ENCODE data around the gene ULK2. TPM values are rescaled to one million over a fixed set of nuclear protein-coding genes. Genes with fewer than 3 reads are reported as not detected.

Gene ULK2
- total and polyA plus RNA-seq, 2 of the 13 experiments (the other 11 are each of a cell fraction or from before 2014, with no cell fraction given), result 0.01 TPM; not detected in 1

- no peak overlapping the region for H3K4me3 ChIP-seq (replicated peaks in 1 of 3; ENCODE audit: insufficient read depth in 1 of 3, low read depth in 2 of 3, low read length in 3 of 3)
- ATAC-seq (no peak), DNase-seq (ENCODE audit: low spot score) (no peak), FAIRE-seq (no peak)
- peaks cover 38% of the 10 kb centered on the region for H3K4me1 ChIP-seq (ENCODE audit: insufficient read depth, low read length)
- no peaks in the 10 kb centered on the region for H3K9me3 ChIP-seq (ENCODE audit: low read length)
- CTCF ChIA-PET (ENCODE audit: low intra/inter-chr PET ratio, low total read pairs), result no interaction called here
- in situ Hi-C loops (cut with HindIII; ENCODE audit: extremely low pct_ligation_motif_present, low pct_unique_long_range_greater_than_20kb), result no loop called here
- BruUV-seq (replicated peaks), result no TSS peak
- H2AFZ ChIP-seq (ENCODE audit: low read length), result no peak overlapping the region
- H3K36me3 ChIP-seq (replicated peaks in 1 of 2; ENCODE audit: control insufficient read depth in 1 of 2, insufficient read depth in 2 of 2, low read length in 2 of 2), result no peaks in the 10 kb centered on the region
- intact Hi-C loops (cut with micrococcal nuclease; ENCODE audit: unreplicated experiment), result no loop called here
- H3K27me3 ChIP-seq (ENCODE audit: control insufficient read depth in 1 of 2, insufficient read depth in 2 of 2, low read length in 2 of 2), result no peaks in the 10 kb centered on the region; a peak in 1 of 5 replicates
- POLR2A ChIA-PET, result interaction anchor here (1.5 kb wide), 1 partner anchor 15 kb away, joined by 5 read pairs; no protein-coding TSS in a partner anchor
- 76% methylated on average over 6 of the region's 10 CpGs for WGBS (ENCODE audit: low lambda C conversion rate)
- no peaks in the 10 kb centered on the region for H4K20me1 ChIP-seq (ENCODE audit: insufficient read depth, low read length)
- H3K79me2 ChIP-seq (ENCODE audit: insufficient read depth, low read length), result no peaks in the 10 kb centered on the region
- H3K4me2 ChIP-seq (ENCODE audit: low read depth, low read length), result no peak overlapping the region
- no peak overlapping the region for H3K9ac ChIP-seq (ENCODE audit: insufficient read depth, low read depth, low read length)
- no peak overlapping the region for H3K27ac ChIP-seq (ENCODE audit: extremely low read length, insufficient read depth, low read length)
- TF ChIP-seq BRF2 (CRISPR knock-in tag; IDR thresholded peaks at IDR 0.05), result no peak
- no peak for TF ChIP-seq SRSF1 (optimal IDR thresholded peaks at IDR 0.05; ENCODE audit: low read depth, low read length)
- TF ChIP-seq BRCA1 (CRISPR knock-in tag; IDR thresholded peaks at IDR 0.05), result no peak
- no peak for TF ChIP-seq ZNF256 (CRISPR knock-in tag; conservative IDR thresholded peaks at IDR 0.05)
- no peak for TF ChIP-seq PRDM15 (CRISPR knock-in tag; IDR thresholded peaks at IDR 0.05)
- TF ChIP-seq TBP (CRISPR knock-in tag; IDR thresholded peaks at IDR 0.05), result no peak
These were observed 125.2 kb downstream of the ULK2 start for GRCh38 chr17:19742495-19742894.

Measured in HepG2 (cell line).